GM19324 (cell line): Measurements from ENCODE around the gene ARHGEF7.

ENCODE experiments used
- ATAC-seq: cut with Tn5 transposase; IDR thresholded peaks from one replicate; pipeline ENCODE4 v1.9.1; 2021; ENCODE audit warnings: mild to moderate bottlenecking, moderate library complexity; ENCODE audit not compliant: unreplicated experiment, low FRiP score

ARHGEF7 gene

DNA sequence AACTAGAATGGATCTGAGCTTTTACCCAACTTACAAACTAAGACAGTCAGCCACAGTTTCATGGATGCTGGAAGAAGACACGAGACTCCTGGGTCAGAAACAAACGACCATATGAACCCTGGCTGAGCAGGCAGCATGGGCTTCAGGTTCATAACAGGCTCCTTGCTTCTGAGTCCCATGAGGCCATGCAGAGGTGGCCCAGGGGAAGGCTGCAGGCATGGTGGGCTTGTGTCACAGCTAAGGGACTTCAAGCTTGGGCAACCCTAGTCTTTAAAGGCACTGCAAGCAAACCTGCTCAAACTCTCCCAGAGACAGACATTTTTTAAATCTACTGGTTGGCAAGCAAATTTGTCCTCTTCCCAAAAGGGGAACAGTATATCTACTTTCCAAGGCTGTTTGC lies 5.1 kb upstream of the ARHGEF7 start:
- ATAC-seq: no peak

- ATAC-seq: no peak
Measured at GRCh38 chr13:111111376-111111937, 3.7 kb upstream of the ARHGEF7 start.

DNA sequence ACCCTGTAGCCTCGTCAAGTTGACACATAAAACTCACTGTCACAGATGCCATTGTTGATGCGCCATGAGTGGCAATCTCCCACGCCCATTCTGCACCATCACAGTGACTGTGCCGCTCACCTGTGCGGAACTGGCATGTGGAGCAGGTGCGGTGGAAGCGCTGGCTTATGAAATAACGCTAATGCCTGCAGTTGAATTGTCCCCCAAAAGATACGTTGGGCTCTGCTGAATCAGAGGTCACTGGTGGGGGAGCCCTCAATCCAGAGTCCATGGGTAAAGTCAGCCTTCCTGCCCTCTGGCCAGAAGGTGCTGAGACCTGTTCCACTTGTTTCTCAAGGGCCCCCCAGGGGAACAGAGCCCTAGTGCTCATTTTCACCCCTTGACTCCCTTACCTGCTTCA lies 2.9 kb upstream of the ARHGEF7 start:
- no peak for ATAC-seq

GRCh38 chr13:111114362-111115060 lies 599 bp upstream of the ARHGEF7 start:
- ATAC-seq: no peak

GRCh38 chr13:111115965-111116521 lies 933 bp downstream of the ARHGEF7 start:
- ATAC-seq: no peak

DNA sequence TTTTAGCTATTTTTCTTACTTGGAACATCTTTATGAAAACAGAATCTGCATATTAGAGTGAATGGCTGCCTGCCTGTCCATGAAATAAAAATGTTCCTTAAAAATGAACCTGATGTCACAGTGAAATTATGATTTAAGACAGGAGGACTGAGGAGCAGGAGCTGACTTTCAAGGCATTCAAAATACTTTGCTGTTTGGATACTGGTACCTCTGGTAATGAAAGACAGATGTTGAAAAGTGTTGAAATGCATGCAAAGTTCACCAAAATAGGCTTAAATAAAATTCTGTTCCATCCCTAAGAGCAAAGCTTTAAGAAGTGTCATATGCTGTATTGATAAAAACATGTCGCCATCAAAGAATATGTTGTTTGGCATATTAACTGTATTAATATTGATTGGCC lies 1.7 kb downstream of the ARHGEF7 start:
- no peak for ATAC-seq

DNA sequence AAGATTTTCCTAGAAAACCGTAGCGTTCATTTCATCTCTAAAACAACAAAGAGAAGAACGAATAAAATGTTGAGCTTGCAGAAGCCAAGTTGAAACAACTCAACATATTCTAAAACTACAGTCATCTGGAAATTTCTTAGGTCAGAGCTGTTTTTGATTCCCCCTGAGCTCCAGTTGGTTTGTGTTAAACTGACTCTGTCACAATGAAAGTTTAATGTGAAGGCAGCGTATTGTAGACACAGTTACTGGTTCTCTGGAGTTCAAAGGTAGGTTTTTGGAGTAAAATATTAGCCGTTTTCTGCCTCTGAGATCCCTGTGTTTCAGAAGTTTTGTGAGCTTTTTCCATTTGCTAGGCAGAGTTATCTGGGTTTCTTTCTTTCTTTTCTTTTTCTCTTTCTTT lies 2.2 kb downstream of the ARHGEF7 start:
- ATAC-seq: no peak

- no peak for ATAC-seq
Measured at GRCh38 chr13:111117961-111118360, 2.9 kb downstream of the ARHGEF7 start.

GRCh38 chr13:111118898-111119607 lies 3.9 kb downstream of the ARHGEF7 start:
- ATAC-seq: no peak

DNA sequence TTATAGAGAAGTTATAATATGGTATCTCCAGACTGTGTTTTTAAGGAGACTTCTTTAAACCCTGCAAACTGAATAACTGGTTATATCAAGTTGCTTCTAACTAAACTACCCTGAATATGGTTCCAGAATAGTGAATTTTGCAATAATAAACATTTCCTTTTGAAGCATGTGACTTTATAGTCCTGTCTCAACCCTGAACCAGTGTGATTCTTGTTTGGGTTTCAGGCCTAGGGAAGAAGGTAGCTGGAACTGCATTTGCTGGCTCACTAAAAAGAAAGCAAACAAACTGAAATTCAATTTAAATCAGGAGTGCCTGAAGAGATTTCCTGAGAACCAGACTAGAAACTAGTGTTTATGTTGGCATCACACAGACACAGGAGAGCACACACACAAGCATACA lies 4.9 kb downstream of the ARHGEF7 start:
- ATAC-seq: no peak

DNA sequence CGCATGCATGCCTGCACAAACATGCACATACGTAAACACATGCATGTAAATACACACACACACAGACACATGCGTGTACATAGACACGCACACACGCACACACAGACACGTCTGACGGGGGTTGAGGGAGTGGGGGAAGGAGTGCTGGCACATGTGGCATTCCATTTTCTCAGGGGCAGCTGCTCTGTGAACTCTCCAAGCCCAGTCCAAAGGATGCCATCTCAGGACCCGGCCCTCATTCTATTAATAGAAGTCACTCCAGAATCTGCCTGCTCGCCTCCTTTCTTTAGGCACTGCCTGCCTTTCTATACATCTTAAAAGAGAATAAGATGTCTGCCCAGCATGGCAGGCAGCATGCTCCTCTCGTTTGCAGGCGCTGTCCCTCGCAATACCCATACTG lies 5.3 kb downstream of the ARHGEF7 start:
- no peak for ATAC-seq

DNA sequence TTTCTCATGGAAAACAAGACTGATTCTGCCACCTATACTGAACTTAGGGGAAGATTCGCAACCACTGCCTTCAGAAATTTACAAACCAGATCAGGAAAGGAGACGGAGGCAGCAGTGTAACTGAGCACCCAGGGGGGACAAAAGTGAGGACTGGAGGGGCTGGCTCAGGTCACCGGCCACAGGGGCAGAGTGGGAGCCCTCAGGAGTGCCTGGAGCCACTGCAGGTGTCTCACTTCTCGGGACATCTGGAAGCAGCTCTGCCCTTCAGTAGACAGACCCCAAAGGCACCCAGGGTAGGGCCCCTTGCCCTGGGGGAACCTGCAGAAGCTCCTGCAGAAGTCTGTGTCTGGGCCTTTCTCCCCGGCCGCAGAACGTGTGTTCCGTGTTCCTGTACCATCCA lies 5.8 kb downstream of the ARHGEF7 start:
- no peak for ATAC-seq

DNA sequence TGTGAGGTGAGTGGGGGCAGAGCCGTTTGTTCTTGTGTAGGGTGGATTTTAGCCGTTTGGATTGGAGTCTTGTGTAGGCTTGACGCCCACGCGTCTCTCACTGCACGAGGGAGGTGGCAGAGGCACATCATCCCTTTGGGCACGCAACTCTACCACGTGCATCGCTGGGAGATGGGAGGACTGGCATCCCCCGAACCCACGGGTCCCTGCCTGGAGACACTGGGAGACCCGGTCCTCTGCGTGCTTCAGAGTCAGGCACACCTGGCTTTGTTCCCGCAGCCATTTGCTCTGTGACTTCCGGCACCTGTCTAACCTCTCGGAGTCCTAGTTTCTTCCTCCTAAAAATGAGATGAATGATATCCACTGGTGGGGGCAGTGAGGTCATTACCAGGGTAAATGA lies 6.4 kb downstream of the ARHGEF7 start:
- ATAC-seq: no peak

GRCh38 chr13:111122056-111122455 lies 6.9 kb downstream of the ARHGEF7 start:
- ATAC-seq: no peak

GRCh38 chr13:111122631-111123030 lies 7.5 kb downstream of the ARHGEF7 start:
- ATAC-seq: no peak

DNA sequence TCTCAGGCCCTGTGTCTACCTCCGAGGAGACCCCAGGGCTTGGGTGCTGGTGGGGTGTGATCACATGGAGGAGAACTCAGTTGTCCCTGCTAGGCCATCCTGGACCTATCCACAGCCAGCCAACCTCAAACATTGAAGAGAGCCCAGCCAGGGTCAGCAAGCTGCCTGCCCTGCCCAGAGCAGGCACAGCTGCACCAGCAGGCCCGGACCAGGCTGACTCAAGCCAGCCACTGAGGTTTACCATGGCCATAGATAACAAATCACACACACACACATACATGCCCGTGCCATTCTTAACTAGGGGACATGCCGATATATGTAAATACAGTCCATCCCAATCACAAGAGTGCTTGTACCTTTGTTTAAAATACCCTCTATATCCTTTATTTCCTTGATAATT lies 8.1 kb downstream of the ARHGEF7 start:
- no peak for ATAC-seq

DNA sequence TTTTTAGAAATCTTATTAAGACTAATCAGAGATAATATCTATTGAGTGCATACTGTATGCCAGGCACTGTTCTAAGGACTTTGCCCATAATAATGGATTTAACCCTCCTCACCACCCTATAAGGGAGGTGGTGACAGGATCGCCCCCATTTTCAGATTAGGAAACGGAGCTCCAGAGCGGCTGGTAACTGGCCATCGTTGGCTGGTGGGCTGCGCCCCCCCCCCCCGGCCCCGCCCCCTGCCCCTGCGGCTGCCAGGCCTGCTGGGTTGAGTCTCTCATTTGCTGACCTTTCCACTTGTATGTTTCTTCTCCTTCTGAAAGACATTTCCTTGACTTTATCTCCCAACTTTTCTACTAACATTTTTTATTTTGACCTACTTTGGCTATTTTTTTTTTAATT lies 8.5 kb downstream of the ARHGEF7 start:
- no peak for ATAC-seq

DNA sequence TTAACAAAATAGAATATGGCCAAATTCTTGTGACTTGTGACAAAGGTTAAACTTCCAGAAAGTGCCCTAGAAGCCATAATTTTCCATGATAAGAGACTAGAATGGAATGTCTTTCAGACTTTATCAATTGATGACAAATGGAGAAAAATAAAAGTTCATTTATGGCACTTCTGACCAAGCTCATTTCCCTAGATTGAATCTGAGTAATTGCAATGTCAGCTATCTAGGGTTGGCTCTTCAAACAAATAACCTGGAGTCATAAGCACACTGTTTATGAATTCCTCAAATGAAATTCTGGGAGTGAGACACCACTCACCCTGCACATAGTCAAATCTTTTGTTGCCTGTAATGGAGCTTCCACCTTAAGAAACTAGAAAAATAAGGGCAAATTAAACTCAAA lies 11.4 kb downstream of the ARHGEF7 start:
- no peak for ATAC-seq

GRCh38 chr13:111129465-111130115 lies 14.5 kb downstream of the ARHGEF7 start:
- ATAC-seq: peak; percentile 95

GRCh38 chr13:111130116-111130508 lies 15.0 kb downstream of the ARHGEF7 start:
- no peak for ATAC-seq

DNA sequence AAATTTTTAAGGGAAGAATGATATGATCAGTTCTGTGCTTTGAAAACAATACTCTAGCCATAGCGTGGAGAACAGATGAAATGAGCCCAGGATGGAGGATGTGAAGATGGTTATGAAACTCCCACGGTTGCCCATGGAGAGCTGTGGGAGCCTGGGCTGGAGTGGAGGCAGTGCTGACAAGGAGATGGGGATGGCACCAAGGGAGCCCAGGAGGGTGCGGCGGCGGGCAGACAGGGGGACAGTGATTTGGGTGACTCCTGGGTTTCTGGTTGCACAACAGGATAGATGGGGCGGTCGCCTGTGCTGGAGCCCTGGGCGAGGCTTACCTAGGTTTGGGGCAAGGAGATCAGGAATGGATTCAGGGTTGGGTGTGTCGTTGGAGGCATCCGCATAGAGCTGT lies 15.9 kb downstream of the ARHGEF7 start:
- no peak for ATAC-seq
